Keratinocyte (primary cell): ENCODE data around the gene MIGA2.

Experiments used
- EZH2 ChIP-seq: IDR thresholded peaks from one replicate; pipeline ENCODE4 v1.6.1; 2012; ENCODE audit warnings: inconsistent platforms, mild to moderate bottlenecking, low read length, moderate library complexity
- TF ChIP-seq, protein P1 (sequence below), 3 experiments: IDR thresholded peaks in 1 of 3; conservative IDR thresholded peaks in 1 of 3; optimal IDR thresholded peaks in 1 of 3; 2 replicates in 2 of 3; 3 replicates in 1 of 3; pipeline versions ENCODE3 to v1.5.1; 2011; ENCODE audit warnings: low read length in 3 of 3, mild to moderate bottlenecking in 3 of 3, moderate library complexity in 2 of 3, control low read depth in 1 of 3, inconsistent platforms in 1 of 3; ENCODE audit not compliant: insufficient read depth in 2 of 3; ENCODE audit errors: extremely low read depth in 1 of 3

GRCh38 chr9:129036923-129037766, 719 bp downstream of the MIGA2 start:
- TF ChIP-seq, protein P1, sequence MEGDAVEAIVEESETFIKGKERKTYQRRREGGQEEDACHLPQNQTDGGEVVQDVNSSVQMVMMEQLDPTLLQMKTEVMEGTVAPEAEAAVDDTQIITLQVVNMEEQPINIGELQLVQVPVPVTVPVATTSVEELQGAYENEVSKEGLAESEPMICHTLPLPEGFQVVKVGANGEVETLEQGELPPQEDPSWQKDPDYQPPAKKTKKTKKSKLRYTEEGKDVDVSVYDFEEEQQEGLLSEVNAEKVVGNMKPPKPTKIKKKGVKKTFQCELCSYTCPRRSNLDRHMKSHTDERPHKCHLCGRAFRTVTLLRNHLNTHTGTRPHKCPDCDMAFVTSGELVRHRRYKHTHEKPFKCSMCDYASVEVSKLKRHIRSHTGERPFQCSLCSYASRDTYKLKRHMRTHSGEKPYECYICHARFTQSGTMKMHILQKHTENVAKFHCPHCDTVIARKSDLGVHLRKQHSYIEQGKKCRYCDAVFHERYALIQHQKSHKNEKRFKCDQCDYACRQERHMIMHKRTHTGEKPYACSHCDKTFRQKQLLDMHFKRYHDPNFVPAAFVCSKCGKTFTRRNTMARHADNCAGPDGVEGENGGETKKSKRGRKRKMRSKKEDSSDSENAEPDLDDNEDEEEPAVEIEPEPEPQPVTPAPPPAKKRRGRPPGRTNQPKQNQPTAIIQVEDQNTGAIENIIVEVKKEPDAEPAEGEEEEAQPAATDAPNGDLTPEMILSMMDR (optimal IDR thresholded peaks at IDR 0.05 in 1 of 3, IDR thresholded peaks at IDR 0.05 in 1 of 3, conservative IDR thresholded peaks at IDR 0.05 in 1 of 3; ENCODE audit: extremely low read depth in 1 of 3, insufficient read depth in 2 of 3, low read length in 3 of 3): no peak
- TF ChIP-seq EZH2: no peak
